Endothelial cell of umbilical vein (primary cell): ENCODE results near the gene GRK5.

Experiments
- CTCF ChIP-seq, 2 donors: IDR thresholded peaks; 1 replicate in 1 of 2; 2 replicates in 1 of 2; pipeline ENCODE4 v1.5.1; 2011; ENCODE audit warnings: low read length in 2 of 2, mild to moderate bottlenecking in 2 of 2, moderate library complexity in 2 of 2, control low read depth in 1 of 2, inconsistent platforms in 1 of 2, low read depth in 1 of 2; ENCODE audit not compliant: insufficient read depth in 1 of 2; ENCODE audit errors: extremely low read depth in 1 of 2
- EZH2 ChIP-seq: IDR thresholded peaks from 2 replicates; pipeline ENCODE4 v1.6.1; 2012; ENCODE audit warnings: borderline replicate concordance, low read depth, mild to moderate bottlenecking, moderate library complexity, low read length, inconsistent platforms; ENCODE audit not compliant: severe bottlenecking
- JUN ChIP-seq: IDR thresholded peaks from 2 replicates; pipeline ENCODE4 v1.6.1; 2011; ENCODE audit warnings: borderline replicate concordance, low read depth; ENCODE audit not compliant: insufficient read length, insufficient read depth
- MAX ChIP-seq: IDR thresholded peaks from 2 replicates; pipeline ENCODE4 v1.6.1; 2011; ENCODE audit not compliant: insufficient read depth, insufficient read length
- MYC ChIP-seq: IDR thresholded peaks from one replicate; pipeline ENCODE4 v1.6.1; 2011; ENCODE audit warnings: mild to moderate bottlenecking, low read depth, low read length
- POLR2A ChIP-seq: IDR thresholded peaks from 2 replicates; pipeline ENCODE4 v1.6.1; 2012; ENCODE audit warnings: low read depth, mild to moderate bottlenecking, control low read depth, low read length
- POLR2AphosphoS5 ChIP-seq: IDR thresholded peaks from 2 replicates; pipeline ENCODE4 v1.6.1; 2012; ENCODE audit warnings: low read depth, mild to moderate bottlenecking, control low read depth, low read length, moderate library complexity; ENCODE audit not compliant: insufficient read depth

DNA sequence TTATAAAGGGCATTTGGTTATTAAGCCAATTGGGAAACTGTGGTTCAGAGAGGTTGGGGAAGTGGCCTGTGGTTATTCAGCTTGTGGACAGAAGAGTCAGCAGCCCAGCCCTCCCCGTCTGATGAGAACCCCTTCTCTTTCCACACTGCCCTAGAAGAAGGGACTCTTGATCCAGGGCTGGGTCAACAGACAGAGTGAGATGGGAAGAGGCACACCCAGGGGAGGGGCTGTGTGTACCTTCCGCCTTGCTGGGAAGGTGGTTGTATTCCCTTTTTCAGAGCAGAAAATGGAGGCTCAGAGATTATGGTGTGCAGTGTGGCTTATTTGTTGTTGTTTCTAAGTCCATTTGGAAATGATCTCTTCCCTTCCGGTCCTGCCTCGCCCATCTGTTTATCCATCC is 103.4 kb downstream of the GRK5 start:
- TF ChIP-seq CTCF (IDR thresholded peaks at IDR 0.05; ENCODE audit: extremely low read depth in 1 of 2, insufficient read depth in 1 of 2, low read depth in 1 of 2, low read length in 2 of 2) = no peak
- TF ChIP-seq POLR2A = no peak
- no peak for TF ChIP-seq POLR2AphosphoS5
- no peak for TF ChIP-seq EZH2
- TF ChIP-seq MAX = no peak
- TF ChIP-seq JUN = no peak
- TF ChIP-seq MYC = no peak
